HEK293 (cell line): Measurements from ENCODE around the gene SUPV3L1.

ENCODE experiments used
- CTCF ChIA-PET: fragments of 350-600 bp; formaldehyde crosslinking; extraction: SDS; loops from one replicate; lab custom pipeline; 2021; ENCODE audit warnings: antibody characterized with exemption; lab: Yijun Ruan, JAX
- POLR2A ChIA-PET: fragments of 300-600 bp; formaldehyde crosslinking; extraction: SDS; loops from one replicate; lab custom pipeline; 2020; ENCODE audit warnings: antibody characterized with exemption, inconsistent platforms; lab: Yijun Ruan, JAX
- H3K27ac ChIP-seq: fragments of 200-500 bp; sonication (Bioruptor generic); 2 replicates; pipeline ENCODE4 v1.5.1; 2014; ENCODE audit warnings: low read depth, low read length, control low read depth, inconsistent platforms; ENCODE audit errors: extremely low read depth
- H3K36me3 ChIP-seq, 2 experiments: fragments of 200-500 bp in 1 of 2; sonication (Bioruptor generic) in 1 of 2; 1 replicate in 1 of 2; 2 replicates in 1 of 2; pipeline ENCODE4 v1.5.1; 2014 to 2017; ENCODE audit warnings: inconsistent platforms in 2 of 2, low read length in 2 of 2; ENCODE audit not compliant: control insufficient read depth in 2 of 2, insufficient read depth in 1 of 2
- H3K4me1 ChIP-seq: fragments of 200-500 bp; sonication (Bioruptor generic); 2 replicates; pipeline ENCODE4 v1.5.1; 2014; ENCODE audit warnings: mild to moderate bottlenecking, low read length, inconsistent platforms; ENCODE audit not compliant: control insufficient read depth, insufficient read depth
- H3K4me3 ChIP-seq: 2 replicates; pipeline ENCODE4 v1.5.1; 2011; ENCODE audit warnings: low read depth, mild to moderate bottlenecking, control low read depth, low read length, moderate library complexity
- H3K9me3 ChIP-seq: fragments of 200-500 bp; sonication (Bioruptor generic); 2 replicates; pipeline ENCODE4 v1.5.1; 2014; ENCODE audit warnings: low read depth, low read length, inconsistent platforms; ENCODE audit not compliant: control insufficient read depth, insufficient read depth
- GFI1B ChIP-seq: fragments of 450-650 bp; formaldehyde crosslinking; IDR thresholded peaks from 2 replicates; pipeline ENCODE4 v1.5.1; 2016; ENCODE audit warnings: missing biosample characterization, missing genetic modification characterization
- PRDM10 ChIP-seq: fragments of 450-650 bp; formaldehyde crosslinking; IDR thresholded peaks from 2 replicates; pipeline ENCODE4 v1.5.1; 2016; ENCODE audit warnings: missing biosample characterization, missing genetic modification characterization
- SCRT1 ChIP-seq: fragments of 450-650 bp; formaldehyde crosslinking; IDR thresholded peaks from 2 replicates; pipeline ENCODE4 v1.5.1; 2016; ENCODE audit warnings: missing biosample characterization, missing genetic modification characterization, borderline replicate concordance
- SCRT2 ChIP-seq: fragments of 450-650 bp; formaldehyde crosslinking; IDR thresholded peaks from 2 replicates; pipeline ENCODE4 v1.5.1; 2016; ENCODE audit warnings: missing biosample characterization, missing genetic modification characterization
- SP2 ChIP-seq: fragments of 450-650 bp; formaldehyde crosslinking; IDR thresholded peaks from 2 replicates; pipeline ENCODE4 v1.5.1; 2016; ENCODE audit warnings: missing biosample characterization, missing genetic modification characterization
- SP3 ChIP-seq: fragments of 450-650 bp; formaldehyde crosslinking; IDR thresholded peaks from 2 replicates; pipeline ENCODE4 v1.5.1; 2016; ENCODE audit warnings: missing biosample characterization, missing genetic modification characterization
- ZBTB48 ChIP-seq: fragments of 450-650 bp; formaldehyde crosslinking; IDR thresholded peaks from 2 replicates; pipeline ENCODE4 v1.5.1; 2016; ENCODE audit warnings: missing biosample characterization, missing genetic modification characterization
- ZEB2 ChIP-seq: fragments of 450-650 bp; formaldehyde crosslinking; IDR thresholded peaks from 2 replicates; pipeline ENCODE4 v1.5.1; 2016; ENCODE audit warnings: missing biosample characterization, missing genetic modification characterization
- ZNF140 ChIP-seq: fragments of 450-650 bp; formaldehyde crosslinking; IDR thresholded peaks from 2 replicates; pipeline ENCODE4 v1.5.1; 2016; ENCODE audit warnings: missing biosample characterization, missing genetic modification characterization
- ZNF202 ChIP-seq: fragments of 450-650 bp; formaldehyde crosslinking; IDR thresholded peaks from 2 replicates; pipeline ENCODE4 v1.5.1; 2016; ENCODE audit warnings: missing biosample characterization, missing genetic modification characterization, borderline replicate concordance
- ZNF324 ChIP-seq: fragments of 450-650 bp; formaldehyde crosslinking; IDR thresholded peaks from 2 replicates; pipeline ENCODE4 v1.5.1; 2016; ENCODE audit warnings: missing biosample characterization, missing genetic modification characterization
- ZNF398 ChIP-seq: fragments of 450-650 bp; formaldehyde crosslinking; IDR thresholded peaks from 2 replicates; pipeline ENCODE4 v1.5.1; 2017; ENCODE audit warnings: missing biosample characterization, missing genetic modification characterization
- ZNF48 ChIP-seq: fragments of 450-650 bp; formaldehyde crosslinking; IDR thresholded peaks from 2 replicates; pipeline ENCODE4 v1.5.1; 2016; ENCODE audit warnings: missing biosample characterization, missing genetic modification characterization
- ZNF510 ChIP-seq: fragments of 450-650 bp; formaldehyde crosslinking; IDR thresholded peaks from 2 replicates; pipeline ENCODE4 v1.5.1; 2018; ENCODE audit warnings: mild to moderate bottlenecking, missing genetic modification characterization, missing biosample characterization; ENCODE audit not compliant: insufficient replicate concordance
- ZNF521 ChIP-seq: fragments of 450-650 bp; formaldehyde crosslinking; IDR thresholded peaks from 2 replicates; pipeline ENCODE4 v1.5.1; 2017; ENCODE audit warnings: missing biosample characterization, mild to moderate bottlenecking, missing genetic modification characterization
- ZNF561 ChIP-seq: fragments of 450-650 bp; IDR thresholded peaks from 2 replicates; pipeline ENCODE4 v1.5.1; 2018; ENCODE audit warnings: missing biosample characterization, missing genetic modification characterization, borderline replicate concordance
- ZNF624 ChIP-seq: fragments of 450-650 bp; formaldehyde crosslinking; IDR thresholded peaks from 2 replicates; pipeline ENCODE4 v1.5.1; 2017; ENCODE audit warnings: missing biosample characterization, missing genetic modification characterization
- ZNF677 ChIP-seq: fragments of 450-650 bp; IDR thresholded peaks from 2 replicates; pipeline ENCODE4 v1.5.0; 2018; ENCODE audit warnings: missing biosample characterization, mild to moderate bottlenecking, missing genetic modification characterization, moderate library complexity
- ZNF747 ChIP-seq: fragments of 450-650 bp; formaldehyde crosslinking; IDR thresholded peaks from 2 replicates; pipeline ENCODE4 v1.5.1; 2016; ENCODE audit warnings: missing biosample characterization, missing genetic modification characterization
- ZSCAN18 ChIP-seq: fragments of 450-650 bp; formaldehyde crosslinking; IDR thresholded peaks from 2 replicates; pipeline ENCODE4 v1.5.1; 2016; ENCODE audit warnings: missing biosample characterization, missing genetic modification characterization
- TF ChIP-seq, protein P1 (sequence below): fragments of 450-650 bp; formaldehyde crosslinking; IDR thresholded peaks from 2 replicates; pipeline ENCODE4 v1.5.1; 2016; ENCODE audit warnings: missing biosample characterization, missing genetic modification characterization
- TF ChIP-seq, protein P2 (sequence below): fragments of 450-650 bp; formaldehyde crosslinking; IDR thresholded peaks from 2 replicates; pipeline ENCODE4 v1.5.1; 2016; ENCODE audit warnings: missing biosample characterization, missing genetic modification characterization
- TF ChIP-seq, protein P3 (sequence below): fragments of 450-650 bp; formaldehyde crosslinking; IDR thresholded peaks from 2 replicates; pipeline ENCODE4 v1.5.1; 2016; ENCODE audit warnings: missing biosample characterization, missing genetic modification characterization, low read depth
- TF ChIP-seq, protein P4 (sequence below): fragments of 450-650 bp; formaldehyde crosslinking; optimal IDR thresholded peaks from 2 replicates; pipeline ENCODE3; 2016; ENCODE audit warnings: missing biosample characterization, mild to moderate bottlenecking, missing genetic modification characterization

The SUPV3L1 gene

DNA sequence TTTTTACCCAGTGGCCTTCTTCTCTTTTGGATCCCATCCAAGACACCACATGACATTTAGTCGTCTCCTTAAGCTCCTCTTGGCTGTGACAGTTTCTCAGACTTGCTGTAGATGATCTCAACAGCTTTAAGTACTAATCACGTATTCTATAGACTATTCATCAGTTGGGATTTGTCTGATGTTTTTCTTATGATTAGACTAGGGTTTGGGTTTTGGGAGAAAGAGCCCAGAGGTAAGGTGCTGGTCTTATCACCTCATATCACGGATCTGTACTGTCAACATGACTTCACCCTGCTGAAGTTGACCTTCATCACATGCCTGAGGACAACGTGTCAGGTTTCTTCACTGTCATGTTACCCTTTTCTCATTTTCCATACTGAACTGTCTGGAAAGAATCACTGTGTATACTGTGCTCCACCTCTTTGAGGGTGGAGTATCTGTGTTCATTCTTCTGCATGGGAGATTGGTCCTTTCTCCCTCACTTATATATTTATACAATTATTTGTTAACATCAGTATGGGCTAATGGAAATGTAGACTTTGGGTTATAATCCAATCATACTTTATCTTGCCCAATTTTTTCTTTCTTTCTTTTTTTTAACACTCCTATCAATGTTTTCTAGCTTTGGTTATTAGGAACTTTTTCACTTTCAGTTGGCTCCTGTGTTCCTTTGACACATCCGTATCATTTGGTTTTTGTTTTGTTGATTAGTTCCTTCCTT, 33.7 kb downstream of the SUPV3L1 start:
- Histone ChIP-seq H3K4me3 (no peak overlapping the region), H3K4me1 (0 out of 2 replicates have a peak, but pooled peaks cover 7% of the 10 kb centered on the region), H3K9me3 (no peaks in the 10 kb centered on the region), H3K27ac (no peak overlapping the region), H3K36me3 (peaks cover 0 to 7% of the 10 kb centered on the region in 2 experiments; a peak in 1 of 3 replicates)
- ChIA-PET POLR2A (no interaction called here), CTCF (interaction anchor here (0.6 to 0.8 kb wide), 2 partner anchors 26 to 83 kb away, joined by 3 to 5 read pairs; no protein-coding TSS in a partner anchor)
- TF ChIP-seq ZNF510 (no peak), ZBTB48 (no peak), SCRT1 (tag by site-specific recombination) (no peak), PRDM10 (tag by site-specific recombination) (peak; percentile 46; the same call in 1 of the 2 replicates), SP2 (tag by site-specific recombination) (no peak), ZNF561 (tag by site-specific recombination) (no peak), ZNF324 (tag by site-specific recombination) (peak; percentile 34; the same call in 1 of the 2 replicates), ZNF398 (tag by site-specific recombination) (peak; percentile 36), SCRT2 (tag by site-specific recombination) (no peak), ZNF202 (tag by site-specific recombination) (no peak), SP3 (peak; percentile 64), ZNF677 (no peak), ZEB2 (tag by site-specific recombination) (peak; percentile 54; the same call in 1 of the 2 replicates), ZNF48 (no peak), ZNF747 (no peak), GFI1B (tag by site-specific recombination) (peak; percentile 79), ZNF624 (no peak), ZNF140 (no peak), ZSCAN18 (tag by site-specific recombination) (no peak), ZNF521 (tag by site-specific recombination) (no peak)
- TF ChIP-seq, protein P1, sequence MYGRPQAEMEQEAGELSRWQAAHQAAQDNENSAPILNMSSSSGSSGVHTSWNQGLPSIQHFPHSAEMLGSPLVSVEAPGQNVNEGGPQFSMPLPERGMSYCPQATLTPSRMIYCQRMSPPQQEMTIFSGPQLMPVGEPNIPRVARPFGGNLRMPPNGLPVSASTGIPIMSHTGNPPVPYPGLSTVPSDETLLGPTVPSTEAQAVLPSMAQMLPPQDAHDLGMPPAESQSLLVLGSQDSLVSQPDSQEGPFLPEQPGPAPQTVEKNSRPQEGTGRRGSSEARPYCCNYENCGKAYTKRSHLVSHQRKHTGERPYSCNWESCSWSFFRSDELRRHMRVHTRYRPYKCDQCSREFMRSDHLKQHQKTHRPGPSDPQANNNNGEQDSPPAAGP, result no peak
- TF ChIP-seq, protein P2, sequence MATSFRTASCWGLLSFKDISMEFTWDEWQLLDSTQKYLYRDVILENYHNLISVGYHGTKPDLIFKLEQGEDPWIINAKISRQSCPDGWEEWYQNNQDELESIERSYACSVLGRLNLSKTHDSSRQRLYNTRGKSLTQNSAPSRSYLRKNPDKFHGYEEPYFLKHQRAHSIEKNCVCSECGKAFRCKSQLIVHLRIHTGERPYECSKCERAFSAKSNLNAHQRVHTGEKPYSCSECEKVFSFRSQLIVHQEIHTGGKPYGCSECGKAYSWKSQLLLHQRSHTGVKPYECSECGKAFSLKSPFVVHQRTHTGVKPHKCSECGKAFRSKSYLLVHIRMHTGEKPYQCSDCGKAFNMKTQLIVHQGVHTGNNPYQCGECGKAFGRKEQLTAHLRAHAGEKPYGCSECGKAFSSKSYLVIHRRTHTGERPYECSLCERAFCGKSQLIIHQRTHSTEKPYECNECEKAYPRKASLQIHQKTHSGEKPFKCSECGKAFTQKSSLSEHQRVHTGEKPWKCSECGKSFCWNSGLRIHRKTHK (tag by site-specific recombination), result no peak
- TF ChIP-seq, protein P3, sequence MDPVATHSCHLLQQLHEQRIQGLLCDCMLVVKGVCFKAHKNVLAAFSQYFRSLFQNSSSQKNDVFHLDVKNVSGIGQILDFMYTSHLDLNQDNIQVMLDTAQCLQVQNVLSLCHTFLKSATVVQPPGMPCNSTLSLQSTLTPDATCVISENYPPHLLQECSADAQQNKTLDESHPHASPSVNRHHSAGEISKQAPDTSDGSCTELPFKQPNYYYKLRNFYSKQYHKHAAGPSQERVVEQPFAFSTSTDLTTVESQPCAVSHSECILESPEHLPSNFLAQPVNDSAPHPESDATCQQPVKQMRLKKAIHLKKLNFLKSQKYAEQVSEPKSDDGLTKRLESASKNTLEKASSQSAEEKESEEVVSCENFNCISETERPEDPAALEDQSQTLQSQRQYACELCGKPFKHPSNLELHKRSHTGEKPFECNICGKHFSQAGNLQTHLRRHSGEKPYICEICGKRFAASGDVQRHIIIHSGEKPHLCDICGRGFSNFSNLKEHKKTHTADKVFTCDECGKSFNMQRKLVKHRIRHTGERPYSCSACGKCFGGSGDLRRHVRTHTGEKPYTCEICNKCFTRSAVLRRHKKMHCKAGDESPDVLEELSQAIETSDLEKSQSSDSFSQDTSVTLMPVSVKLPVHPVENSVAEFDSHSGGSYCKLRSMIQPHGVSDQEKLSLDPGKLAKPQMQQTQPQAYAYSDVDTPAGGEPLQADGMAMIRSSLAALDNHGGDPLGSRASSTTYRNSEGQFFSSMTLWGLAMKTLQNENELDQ (tag by site-specific recombination), result no peak
- TF ChIP-seq, protein P4, sequence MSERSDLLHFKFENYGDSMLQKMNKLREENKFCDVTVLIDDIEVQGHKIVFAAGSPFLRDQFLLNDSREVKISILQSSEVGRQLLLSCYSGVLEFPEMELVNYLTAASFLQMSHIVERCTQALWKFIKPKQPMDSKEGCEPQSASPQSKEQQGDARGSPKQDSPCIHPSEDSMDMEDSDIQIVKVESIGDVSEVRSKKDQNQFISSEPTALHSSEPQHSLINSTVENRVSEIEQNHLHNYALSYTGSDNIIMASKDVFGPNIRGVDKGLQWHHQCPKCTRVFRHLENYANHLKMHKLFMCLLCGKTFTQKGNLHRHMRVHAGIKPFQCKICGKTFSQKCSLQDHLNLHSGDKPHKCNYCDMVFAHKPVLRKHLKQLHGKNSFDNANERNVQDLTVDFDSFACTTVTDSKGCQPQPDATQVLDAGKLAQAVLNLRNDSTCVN (tag by site-specific recombination), result no peak
